HG02759 (cell line): ENCODE measurements around the gene SHLD1.

Experiments
- ATAC-seq: cut with Tn5 transposase; IDR thresholded peaks from one replicate; pipeline ENCODE4 v1.9.1; 2021; ENCODE audit warnings: mild to moderate bottlenecking, moderate library complexity; ENCODE audit not compliant: unreplicated experiment

SHLD1 gene

GRCh38 chr20:5844063-5844681 lies 94.0 kb downstream of the SHLD1 start:
- peak; percentile 89 for ATAC-seq

- no peak for ATAC-seq
Measured at GRCh38 chr20:5845681-5846615, 95.7 kb downstream of the SHLD1 start.

GRCh38 chr20:5848711-5849505 lies 98.7 kb downstream of the SHLD1 start:
- ATAC-seq: no peak

GRCh38 chr20:5855939-5856338 lies 105.7 kb downstream of the SHLD1 start:
- no peak for ATAC-seq

GRCh38 chr20:5859608-5860007 lies 109.4 kb downstream of the SHLD1 start:
- ATAC-seq: no peak

GRCh38 chr20:5862703-5863039 lies 112.5 kb downstream of the SHLD1 start:
- ATAC-seq: no peak

GRCh38 chr20:5863040-5863833 lies 113.0 kb downstream of the SHLD1 start:
- no peak for ATAC-seq

GRCh38 chr20:5864428-5864827 lies 114.2 kb downstream of the SHLD1 start:
- ATAC-seq: no peak

- ATAC-seq: no peak
Measured at GRCh38 chr20:5864873-5865587, 114.8 kb downstream of the SHLD1 start.

- ATAC-seq: no peak
Measured at GRCh38 chr20:5865604-5866003, 115.4 kb downstream of the SHLD1 start.

- ATAC-seq: no peak
Measured at GRCh38 chr20:5870568-5870981, 120.4 kb downstream of the SHLD1 start.

- no peak for ATAC-seq
Measured at GRCh38 chr20:5871459-5872410, 121.5 kb downstream of the SHLD1 start.

GRCh38 chr20:5877128-5877527 lies 126.9 kb downstream of the SHLD1 start:
- no peak for ATAC-seq

GRCh38 chr20:5880326-5880725 lies 130.1 kb downstream of the SHLD1 start:
- no peak for ATAC-seq

- no peak for ATAC-seq
Measured at GRCh38 chr20:5881703-5882102, 131.5 kb downstream of the SHLD1 start.

GRCh38 chr20:5882166-5882565 lies 132.0 kb downstream of the SHLD1 start:
- ATAC-seq: no peak

GRCh38 chr20:5884465-5885335 lies 134.5 kb downstream of the SHLD1 start:
- no peak for ATAC-seq

- no peak for ATAC-seq
Measured at GRCh38 chr20:5885866-5886265, 135.7 kb downstream of the SHLD1 start.
